Activated naive CD4-positive, alpha-beta T cell treated with anti-CD3 and anti-CD28 coated beads, Interleukin-2, amount 50 U/mL, for 24 hours (primary cell): Measurements from ENCODE around the gene GNS.
A peak's percentile ranks its signal among the peaks of the same experiment; 100 is the strongest.
"Not testable (repeated sequence)": the region's sequence is repeated elsewhere in the genome, so short reads cannot be mapped to it uniquely, and the experiment has no call there.

Experiments used
- H3K27ac Mint-ChIP-seq: one replicate; pipeline ENCODE4 v1.8.0; 2021; ENCODE audit warnings: mild to moderate bottlenecking, mixed read lengths
- H3K27me3 Mint-ChIP-seq: one replicate; pipeline ENCODE4 v1.8.0; 2021; ENCODE audit warnings: mixed read lengths
- H3K36me3 Mint-ChIP-seq: one replicate; pipeline ENCODE4 v1.8.0; 2021; ENCODE audit warnings: mixed read lengths
- H3K4me1 Mint-ChIP-seq: one replicate; pipeline ENCODE4 v1.8.0; 2021; ENCODE audit warnings: mixed read lengths
- H3K4me3 Mint-ChIP-seq: one replicate; pipeline ENCODE4 v1.8.0; 2021; ENCODE audit warnings: mild to moderate bottlenecking, mixed read lengths
- H3K9me3 Mint-ChIP-seq: one replicate; pipeline ENCODE4 v1.8.0; 2021; ENCODE audit warnings: mixed read lengths

The GNS gene

GRCh38 chr12:64701283-64701682, 57.9 kb downstream of the GNS start:
- H3K36me3 Mint-ChIP-seq = peaks cover 8% of the 10 kb centered on the region
- peaks cover 51% of the 10 kb centered on the region for H3K4me1 Mint-ChIP-seq
- peak overlapping the region; percentile 38 for H3K4me3 Mint-ChIP-seq
- H3K27ac Mint-ChIP-seq = peak overlapping the region; percentile 92
- H3K9me3 Mint-ChIP-seq = no peaks in the 10 kb centered on the region
- no peaks in the 10 kb centered on the region for H3K27me3 Mint-ChIP-seq

- Mint-ChIP-seq H3K27ac (peak overlapping the region; percentile 92), H3K4me1 (peaks cover 58% of the 10 kb centered on the region), H3K9me3 (no peaks in the 10 kb centered on the region), H3K27me3 (no peaks in the 10 kb centered on the region), H3K4me3 (peak overlapping the region; percentile 38), H3K36me3 (peaks cover 8% of the 10 kb centered on the region)
These were observed 58.7 kb downstream of the GNS start for GRCh38 chr12:64700532-64700931.

- Mint-ChIP-seq H3K9me3 (no peaks in the 10 kb centered on the region), H3K27ac (peak overlapping the region; percentile 17), H3K27me3 (no peaks in the 10 kb centered on the region), H3K4me1 (peaks cover 65% of the 10 kb centered on the region), H3K4me3 (no peak overlapping the region), H3K36me3 (peaks cover 14% of the 10 kb centered on the region)
These were observed 59.6 kb downstream of the GNS start for GRCh38 chr12:64699504-64700115.

- Mint-ChIP-seq H3K4me3 (peak overlapping the region; percentile 15), H3K36me3 (peaks cover 26% of the 10 kb centered on the region), H3K27ac (peak overlapping the region; percentile 38)
These were observed 63.0 kb downstream of the GNS start for GRCh38 chr12:64696080-64696741.

DNA sequence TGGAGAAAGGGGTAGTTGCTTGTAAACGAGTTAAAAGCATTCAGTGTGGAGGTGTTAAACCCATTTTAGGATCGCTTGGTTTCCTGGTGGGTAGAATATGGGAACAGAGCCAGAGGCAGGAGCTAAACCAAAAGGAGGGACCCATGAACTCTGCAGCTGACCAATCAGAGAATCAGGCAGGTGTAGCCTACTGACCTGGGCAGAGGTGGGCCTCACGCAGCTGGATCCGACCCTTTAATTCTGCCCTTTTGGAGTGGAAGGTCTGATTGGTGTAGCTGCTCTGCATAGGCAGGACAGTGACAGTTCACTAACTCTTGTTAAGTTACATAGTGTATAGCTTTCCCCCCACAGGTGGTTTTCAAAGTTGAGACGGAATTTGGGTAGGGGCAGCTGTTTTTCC, 63.7 kb downstream of the GNS start:
- Mint-ChIP-seq H3K4me3 (peak overlapping the region; percentile 43), H3K27me3 (no peaks in the 10 kb centered on the region), H3K9me3 (no peaks in the 10 kb centered on the region), H3K27ac (peak overlapping the region; percentile 96), H3K36me3 (peaks cover 26% of the 10 kb centered on the region), H3K4me1 (peaks cover 80% of the 10 kb centered on the region)

More at GRCh38 chr12:64696080-64696741, 63.0 kb downstream of the GNS start:
- no peaks in the 10 kb centered on the region for H3K27me3 Mint-ChIP-seq
- H3K9me3 Mint-ChIP-seq = no peaks in the 10 kb centered on the region
- peaks cover 85% of the 10 kb centered on the region for H3K4me1 Mint-ChIP-seq

GRCh38 chr12:64694130-64695040, 64.8 kb downstream of the GNS start:
- no peaks in the 10 kb centered on the region for H3K27me3 Mint-ChIP-seq
- H3K4me1 Mint-ChIP-seq = peaks cover 73% of the 10 kb centered on the region
- peak overlapping the region; percentile 96 for H3K27ac Mint-ChIP-seq
- no peaks in the 10 kb centered on the region for H3K9me3 Mint-ChIP-seq
- H3K36me3 Mint-ChIP-seq = peaks cover 22% of the 10 kb centered on the region
- H3K4me3 Mint-ChIP-seq = peak overlapping the region; percentile 4

- no peaks in the 10 kb centered on the region for H3K9me3 Mint-ChIP-seq
- peaks cover 82% of the 10 kb centered on the region for H3K4me1 Mint-ChIP-seq
- H3K36me3 Mint-ChIP-seq = peaks cover 21% of the 10 kb centered on the region
- no peaks in the 10 kb centered on the region for H3K27me3 Mint-ChIP-seq
- peak overlapping the region; percentile 61 for H3K27ac Mint-ChIP-seq
- no peak overlapping the region for H3K4me3 Mint-ChIP-seq
These were observed 67.2 kb downstream of the GNS start for GRCh38 chr12:64691795-64692583.

- Mint-ChIP-seq H3K4me1 (peaks cover 75% of the 10 kb centered on the region), H3K4me3 (no peak overlapping the region), H3K9me3 (no peaks in the 10 kb centered on the region), H3K36me3 (peaks cover 23% of the 10 kb centered on the region), H3K27me3 (no peaks in the 10 kb centered on the region), H3K27ac (peak overlapping the region; percentile 61)
These were observed 67.9 kb downstream of the GNS start for GRCh38 chr12:64691227-64691794.

GRCh38 chr12:64690236-64690635, 69.0 kb downstream of the GNS start:
- not testable (repeated sequence) for H3K9me3 Mint-ChIP-seq, H3K4me3 Mint-ChIP-seq
- peaks cover 74% of the 10 kb centered on the region for H3K4me1 Mint-ChIP-seq

GRCh38 chr12:64688715-64689114, 70.5 kb downstream of the GNS start:
- Mint-ChIP-seq H3K4me1 (peaks cover 73% of the 10 kb centered on the region), H3K27ac (peak overlapping the region; percentile 91), H3K4me3 (peak overlapping the region; percentile 72), H3K27me3 (no peaks in the 10 kb centered on the region), H3K36me3 (peaks cover 16% of the 10 kb centered on the region), H3K9me3 (no peaks in the 10 kb centered on the region)

More at GRCh38 chr12:64690236-64690635, 69.0 kb downstream of the GNS start:
- not testable (repeated sequence) for H3K27me3 Mint-ChIP-seq
- Mint-ChIP-seq H3K27ac (peak overlapping the region; percentile 41), H3K36me3 (peaks cover 25% of the 10 kb centered on the region)

GRCh38 chr12:64688219-64688618, 71.0 kb downstream of the GNS start:
- no peaks in the 10 kb centered on the region for H3K27me3 Mint-ChIP-seq

DNA sequence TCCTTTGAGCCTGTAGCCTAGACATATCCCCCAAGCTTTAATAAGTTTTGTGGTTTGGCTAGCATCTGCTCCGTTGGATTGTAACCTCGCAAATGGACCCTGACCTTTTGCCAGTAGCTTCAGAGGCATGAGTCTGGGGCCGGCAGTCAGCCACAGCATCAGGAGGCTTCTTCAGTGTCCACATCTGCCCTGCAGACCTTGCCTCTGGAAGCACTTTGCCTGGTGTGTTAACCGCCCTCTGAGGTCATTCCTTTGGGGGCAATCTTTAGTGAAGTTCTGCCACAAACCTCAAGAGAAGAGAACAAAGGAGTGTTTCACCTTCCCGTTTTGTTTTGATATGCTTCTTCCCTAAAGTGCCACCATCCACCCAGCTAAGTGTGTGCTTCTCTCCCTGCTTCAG, 71.4 kb downstream of the GNS start:
- Mint-ChIP-seq H3K4me3 (peak overlapping the region; percentile 72), H3K4me1 (peaks cover 74% of the 10 kb centered on the region), H3K9me3 (no peaks in the 10 kb centered on the region), H3K27ac (peak overlapping the region; percentile 91), H3K27me3 (no peaks in the 10 kb centered on the region), H3K36me3 (peaks cover 17% of the 10 kb centered on the region)

More at GRCh38 chr12:64688219-64688618, 71.0 kb downstream of the GNS start:
- no peaks in the 10 kb centered on the region for H3K9me3 Mint-ChIP-seq
- peaks cover 17% of the 10 kb centered on the region for H3K36me3 Mint-ChIP-seq
- peak overlapping the region; percentile 91 for H3K27ac Mint-ChIP-seq
- H3K4me1 Mint-ChIP-seq = peaks cover 74% of the 10 kb centered on the region
- peak overlapping the region; percentile 72 for H3K4me3 Mint-ChIP-seq

DNA sequence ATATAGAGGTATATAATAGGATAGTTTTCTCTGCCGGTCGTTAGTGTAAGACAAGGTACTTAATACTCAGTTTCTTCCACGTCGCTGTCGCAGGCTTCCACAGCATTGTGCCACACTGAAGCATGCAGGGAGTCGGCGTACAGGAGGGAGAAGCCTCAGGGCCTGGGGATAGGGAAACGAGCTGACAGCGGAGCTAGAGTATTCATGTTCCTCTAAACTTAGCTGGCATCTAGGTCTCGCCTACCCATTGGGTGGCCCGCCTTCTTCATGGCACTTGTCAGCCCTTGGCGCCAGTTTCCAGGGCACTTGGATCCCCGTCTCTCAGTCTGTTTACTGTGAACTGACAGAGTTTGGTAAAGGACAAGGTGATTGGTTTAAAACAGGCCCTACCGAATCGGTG, 73.6 kb downstream of the GNS start:
- H3K9me3 Mint-ChIP-seq = no peaks in the 10 kb centered on the region
- H3K27ac Mint-ChIP-seq = peak overlapping the region; percentile 94
- peaks cover 76% of the 10 kb centered on the region for H3K4me1 Mint-ChIP-seq
- H3K36me3 Mint-ChIP-seq = peaks cover 12% of the 10 kb centered on the region
- no peaks in the 10 kb centered on the region for H3K27me3 Mint-ChIP-seq
- peak overlapping the region; percentile 54 for H3K4me3 Mint-ChIP-seq

DNA sequence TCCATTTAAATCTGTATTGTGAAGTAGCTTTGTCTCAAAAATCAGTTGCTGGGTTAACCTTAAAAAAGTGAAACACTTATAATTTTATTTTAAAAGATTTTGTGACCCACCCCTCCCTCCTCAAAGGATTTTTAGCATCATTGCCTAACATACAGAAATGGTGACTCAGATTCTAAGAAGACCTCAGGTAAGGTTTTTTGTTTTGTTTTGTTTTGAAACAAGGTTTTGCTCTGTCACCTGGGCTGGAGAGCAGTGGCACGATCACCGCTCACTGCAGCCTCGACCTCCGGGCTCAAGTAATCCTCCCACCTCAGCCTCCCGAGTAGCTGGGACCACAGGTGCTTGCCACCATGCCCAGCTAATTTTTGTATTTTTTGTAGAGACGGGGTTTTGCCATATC, 74.2 kb downstream of the GNS start:
- Mint-ChIP-seq H3K4me3 (peak overlapping the region; percentile 54), H3K4me1 (peaks cover 79% of the 10 kb centered on the region), H3K27me3 (no peaks in the 10 kb centered on the region), H3K9me3 (no peaks in the 10 kb centered on the region), H3K36me3 (peaks cover 12% of the 10 kb centered on the region), H3K27ac (peak overlapping the region; percentile 94)
